ENCODE measurements around the gene TIAM2. TPM values are rescaled to one million over a fixed set of nuclear protein-coding genes. Genes with fewer than 3 reads are reported as not detected.

Gene TIAM2
- total and polyA plus RNA-seq, 9 of the 15 experiments (the other 6 are each of a cell fraction or from before 2014, with no cell fraction given), result 0.73 to 6.5 (median 4.3) TPM

DNA sequence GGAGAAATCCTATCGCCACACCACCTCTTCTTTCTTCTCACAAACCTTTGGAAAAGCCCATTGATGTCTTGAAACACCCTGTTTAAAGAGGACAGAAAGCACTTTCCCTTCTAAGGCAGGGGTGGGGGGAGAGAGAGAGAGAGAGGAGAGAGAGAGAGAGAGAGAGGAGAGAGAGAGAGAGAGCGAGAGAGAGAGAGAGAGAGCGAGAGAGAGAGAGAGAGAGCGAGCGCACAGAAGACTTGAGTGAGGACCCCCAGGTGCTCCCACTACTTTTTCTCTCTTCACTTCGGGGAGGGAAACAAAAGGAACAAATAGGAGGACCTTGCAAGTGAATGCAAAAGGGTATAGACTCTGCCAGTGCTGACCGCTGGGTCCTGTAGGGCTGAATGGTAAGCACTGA is 52.4 kb downstream of the TIAM2 start (continued):
- TF ChIP-seq, protein P1, sequence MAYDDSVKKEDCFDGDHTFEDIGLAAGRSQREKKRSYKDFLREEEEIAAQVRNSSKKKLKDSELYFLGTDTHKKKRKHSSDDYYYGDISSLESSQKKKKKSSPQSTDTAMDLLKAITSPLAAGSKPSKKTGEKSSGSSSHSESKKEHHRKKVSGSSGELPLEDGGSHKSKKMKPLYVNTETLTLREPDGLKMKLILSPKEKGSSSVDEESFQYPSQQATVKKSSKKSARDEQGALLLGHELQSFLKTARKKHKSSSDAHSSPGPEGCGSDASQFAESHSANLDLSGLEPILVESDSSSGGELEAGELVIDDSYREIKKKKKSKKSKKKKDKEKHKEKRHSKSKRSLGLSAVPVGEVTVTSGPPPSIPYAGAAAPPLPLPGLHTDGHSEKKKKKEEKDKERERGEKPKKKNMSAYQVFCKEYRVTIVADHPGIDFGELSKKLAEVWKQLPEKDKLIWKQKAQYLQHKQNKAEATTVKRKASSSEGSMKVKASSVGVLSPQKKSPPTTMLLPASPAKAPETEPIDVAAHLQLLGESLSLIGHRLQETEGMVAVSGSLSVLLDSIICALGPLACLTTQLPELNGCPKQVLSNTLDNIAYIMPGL (CRISPR knock-in tag; IDR thresholded peaks at IDR 0.05), result no peak
- no peak for TF ChIP-seq MCM3 (IDR thresholded peaks at IDR 0.05)
- TF ChIP-seq, protein P2, sequence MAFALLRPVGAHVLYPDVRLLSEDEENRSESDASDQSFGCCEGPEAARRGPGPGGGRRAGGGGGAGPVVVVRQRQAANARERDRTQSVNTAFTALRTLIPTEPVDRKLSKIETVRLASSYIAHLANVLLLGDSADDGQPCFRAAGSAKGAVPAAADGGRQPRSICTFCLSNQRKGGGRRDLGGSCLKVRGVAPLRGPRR (CRISPR knock-in tag; IDR thresholded peaks at IDR 0.05), result no peak
- no peak for TF ChIP-seq ZNF282 (CRISPR knock-in tag; IDR thresholded peaks at IDR 0.05)
- no peak for TF ChIP-seq NFXL1 (CRISPR knock-in tag; IDR thresholded peaks at IDR 0.05)
- TF ChIP-seq CC2D1A (IDR thresholded peaks at IDR 0.05), result no peak
- no peak for TF ChIP-seq HDAC1 (IDR thresholded peaks at IDR 0.05)
- no peak for TF ChIP-seq CHD4 (IDR thresholded peaks at IDR 0.05; ENCODE audit: insufficient read depth, insufficient replicate concordance, low read depth, low read length, poor library complexity, severe bottlenecking)

DNA sequence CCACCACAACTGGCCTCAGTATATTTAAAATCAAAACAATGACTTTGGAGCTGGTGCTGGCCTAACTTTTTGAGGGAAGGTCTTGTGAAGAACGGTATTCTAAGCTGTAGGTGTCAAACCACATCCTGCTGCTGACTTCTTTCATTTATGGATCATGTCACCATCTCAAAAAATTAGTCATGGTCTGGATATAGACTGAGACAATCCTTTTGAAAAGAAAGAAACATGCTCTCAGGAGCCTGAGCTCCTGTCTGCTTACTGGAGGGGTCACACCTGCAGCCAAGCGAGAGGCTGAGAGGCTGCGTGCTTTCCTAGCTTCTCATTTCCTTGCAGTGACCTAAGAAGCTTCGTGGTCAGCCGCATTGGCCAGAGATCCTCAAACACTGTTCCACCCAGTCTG is 55.2 kb downstream of the TIAM2 start:
- no peak for FAIRE-seq
- H3K4me2 ChIP-seq (ENCODE audit: insufficient read depth, low read length), result no peak overlapping the region
- H3K27ac ChIP-seq (ENCODE audit: extremely low read depth, low read depth, low read length), result no peak overlapping the region
- no peaks in the 10 kb centered on the region for H4K20me1 ChIP-seq (replicated peaks; ENCODE audit: control insufficient read depth, insufficient read depth, low read length)
- H3K9ac ChIP-seq (ENCODE audit: insufficient read depth in 1 of 2, low read depth in 2 of 2, low read length in 2 of 2), result no peak overlapping the region
- no peak for ATAC-seq
- DNase-seq (ENCODE audit: extremely low read depth in 1 of 4, low spot score in 3 of 4), result no peak
- intact Hi-C loops (cut with micrococcal nuclease), result no loop called here
- no peaks in the 10 kb centered on the region for H3K9me1 ChIP-seq (ENCODE audit: control insufficient read depth, insufficient read depth, low read length)
- no TSS peak for BruUV-seq (replicated peaks)
- in situ Hi-C loops (cut with MboI), result no loop called here
- 0% methylated on average over 5 of the region's 5 CpGs for WGBS (ENCODE audit: insufficient coverage, low coverage, missing lambda C conversion rate)
- ChIA-PET CTCF (ENCODE audit: low intra/inter-chr PET ratio) (no interaction called here), POLR2A (interaction anchor here (1.2 kb wide), 1 partner anchor 11 kb away, joined by 3 read pairs; no protein-coding TSS in a partner anchor)
- H3K79me2 ChIP-seq (ENCODE audit: control insufficient read depth, insufficient read depth, low read length), result no peaks in the 10 kb centered on the region
- no peak overlapping the region for H2AFZ ChIP-seq (ENCODE audit: low read depth, low read length)
- no peaks in the 10 kb centered on the region for H3K9me3 ChIP-seq (replicated peaks; ENCODE audit: control insufficient read depth, insufficient read depth, low read depth, low read length)
- peaks cover 23 to 66% of the 10 kb centered on the region in 2 experiments for H3K27me3 ChIP-seq (ENCODE audit: control insufficient read depth in 2 of 2, insufficient read depth in 2 of 2, low read length in 2 of 2)
- no peak overlapping the region for H3K4me3 ChIP-seq
- no peaks in the 10 kb centered on the region for H3K4me1 ChIP-seq (replicated peaks in 1 of 2; ENCODE audit: control insufficient read depth in 2 of 2, insufficient read depth in 2 of 2, low read length in 2 of 2)
- no peaks in the 10 kb centered on the region for H3K36me3 ChIP-seq (ENCODE audit: control insufficient read depth, insufficient read depth, low read length)
- TF ChIP-seq HNRNPLL (IDR thresholded peaks at IDR 0.05; ENCODE audit: low read depth, low read length, poor library complexity, severe bottlenecking) (no peak), ZNF316 (IDR thresholded peaks at IDR 0.05) (no peak), TSC22D4 (tag; IDR thresholded peaks at IDR 0.05) (no peak), TEAD2 (tag; IDR thresholded peaks at IDR 0.05) (no peak), POLR2AphosphoS5 (IDR thresholded peaks at IDR 0.05; ENCODE audit: control insufficient read depth, insufficient read depth, low read depth, low read length) (no peak), SAP30 (IDR thresholded peaks at IDR 0.05; ENCODE audit: borderline replicate concordance, insufficient read depth, low read depth, low read length, poor library complexity, severe bottlenecking) (no peak), SMARCA5 (IDR thresholded peaks at IDR 0.05) (no peak), SETDB1 (IDR thresholded peaks at IDR 0.05; ENCODE audit: low read length) (no peak), SRSF7 (optimal IDR thresholded peaks at IDR 0.05; ENCODE audit: low read depth, low read length) (no peak), JUN (IDR thresholded peaks at IDR 0.05; ENCODE audit: borderline replicate concordance, low read depth, low read length) (no peak), JUN (CRISPR knock-in tag; IDR thresholded peaks at IDR 0.05; ENCODE audit: borderline replicate concordance) (no peak)
- TF ChIP-seq, protein P3, sequence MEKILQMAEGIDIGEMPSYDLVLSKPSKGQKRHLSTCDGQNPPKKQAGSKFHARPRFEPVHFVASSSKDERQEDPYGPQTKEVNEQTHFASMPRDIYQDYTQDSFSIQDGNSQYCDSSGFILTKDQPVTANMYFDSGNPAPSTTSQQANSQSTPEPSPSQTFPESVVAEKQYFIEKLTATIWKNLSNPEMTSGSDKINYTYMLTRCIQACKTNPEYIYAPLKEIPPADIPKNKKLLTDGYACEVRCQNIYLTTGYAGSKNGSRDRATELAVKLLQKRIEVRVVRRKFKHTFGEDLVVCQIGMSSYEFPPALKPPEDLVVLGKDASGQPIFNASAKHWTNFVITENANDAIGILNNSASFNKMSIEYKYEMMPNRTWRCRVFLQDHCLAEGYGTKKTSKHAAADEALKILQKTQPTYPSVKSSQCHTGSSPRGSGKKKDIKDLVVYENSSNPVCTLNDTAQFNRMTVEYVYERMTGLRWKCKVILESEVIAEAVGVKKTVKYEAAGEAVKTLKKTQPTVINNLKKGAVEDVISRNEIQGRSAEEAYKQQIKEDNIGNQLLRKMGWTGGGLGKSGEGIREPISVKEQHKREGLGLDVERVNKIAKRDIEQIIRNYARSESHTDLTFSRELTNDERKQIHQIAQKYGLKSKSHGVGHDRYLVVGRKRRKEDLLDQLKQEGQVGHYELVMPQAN (IDR thresholded peaks at IDR 0.05; ENCODE audit: borderline replicate concordance), result no peak

Measured in K562 (cell line).